ENCODE data around the gene SLAIN2.
A peak's percentile ranks its signal among the peaks of the same experiment; 100 is the strongest.
"Not testable (repeated sequence)": the region's sequence is repeated elsewhere in the genome, so short reads cannot be mapped to it uniquely, and the experiment has no call there.

Gene SLAIN2

GRCh38 chr4:48340965-48341775, at the start of gene SLAIN2:
TSS of gene SLAIN2 (plus strand) at chr4:48341529. CDS start at chr4:48341740, 211 bp downstream.
- DNase-seq, result peak; percentile 96

- not testable (repeated sequence) for DNase-seq
Measured at GRCh38 chr4:48292218-48292790, 49.0 kb upstream of the SLAIN2 start.

- DNase-seq, result no peak
Measured at GRCh38 chr4:48295116-48295515, 46.2 kb upstream of the SLAIN2 start.

- no peak for DNase-seq
Measured at GRCh38 chr4:48296365-48296764, 45.0 kb upstream of the SLAIN2 start.

- DNase-seq, result no peak
Measured at GRCh38 chr4:48297256-48297846, 44.0 kb upstream of the SLAIN2 start.

GRCh38 chr4:48299560-48299959, 41.8 kb upstream of the SLAIN2 start:
- no peak for DNase-seq

- no peak for DNase-seq
Measured at GRCh38 chr4:48300004-48300403, 41.3 kb upstream of the SLAIN2 start.

GRCh38 chr4:48305508-48305907, 35.8 kb upstream of the SLAIN2 start:
- DNase-seq, result no peak

- no peak for DNase-seq
Measured at GRCh38 chr4:48307528-48307927, 33.8 kb upstream of the SLAIN2 start.

GRCh38 chr4:48308901-48309300, 32.4 kb upstream of the SLAIN2 start:
- no peak for DNase-seq

- no peak for DNase-seq
Measured at GRCh38 chr4:48311896-48312295, 29.4 kb upstream of the SLAIN2 start.

- DNase-seq, result not testable (repeated sequence)
Measured at GRCh38 chr4:48314746-48315145, 26.6 kb upstream of the SLAIN2 start.

GRCh38 chr4:48315728-48316630, 25.4 kb upstream of the SLAIN2 start:
- peak; percentile 56 for DNase-seq

- no peak for DNase-seq
Measured at GRCh38 chr4:48321312-48321711, 20.0 kb upstream of the SLAIN2 start.

GRCh38 chr4:48322063-48322462, 19.3 kb upstream of the SLAIN2 start:
- no peak for DNase-seq

GRCh38 chr4:48324281-48324680, 17.0 kb upstream of the SLAIN2 start:
- no peak for DNase-seq

GRCh38 chr4:48329193-48329592, 12.1 kb upstream of the SLAIN2 start:
- no peak for DNase-seq

GRCh38 chr4:48329976-48330375, 11.4 kb upstream of the SLAIN2 start:
- no peak for DNase-seq

- DNase-seq, result no peak
Measured at GRCh38 chr4:48331577-48332330, 9.6 kb upstream of the SLAIN2 start.

GRCh38 chr4:48332661-48333060, 8.7 kb upstream of the SLAIN2 start:
- no peak for DNase-seq

GRCh38 chr4:48333587-48333986, 7.7 kb upstream of the SLAIN2 start:
- DNase-seq, result no peak

- no peak for DNase-seq
Measured at GRCh38 chr4:48334236-48334635, 7.1 kb upstream of the SLAIN2 start.
